ENCODE results near the gene EFCAB11.

DNA sequence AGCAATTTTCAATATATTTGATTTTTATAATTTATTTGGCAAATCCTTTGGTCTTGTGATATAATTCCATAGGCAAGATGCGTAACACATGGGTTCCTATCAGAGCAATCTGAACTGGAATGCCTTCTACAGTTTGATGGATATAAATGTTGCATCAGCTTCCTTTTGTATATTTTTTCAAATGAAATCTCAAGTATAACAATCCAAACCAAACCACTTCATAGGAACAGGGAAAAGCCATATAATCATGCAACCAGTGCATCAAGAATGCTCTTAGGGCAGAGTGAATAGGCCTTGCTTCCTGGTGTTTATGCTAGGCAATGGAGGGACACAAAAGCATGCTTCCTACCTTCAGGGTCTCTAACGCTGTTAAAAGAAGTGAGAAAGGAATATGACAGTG is 34.5 kb downstream of the EFCAB11 start:
- TF ChIP-seq, protein P1, sequence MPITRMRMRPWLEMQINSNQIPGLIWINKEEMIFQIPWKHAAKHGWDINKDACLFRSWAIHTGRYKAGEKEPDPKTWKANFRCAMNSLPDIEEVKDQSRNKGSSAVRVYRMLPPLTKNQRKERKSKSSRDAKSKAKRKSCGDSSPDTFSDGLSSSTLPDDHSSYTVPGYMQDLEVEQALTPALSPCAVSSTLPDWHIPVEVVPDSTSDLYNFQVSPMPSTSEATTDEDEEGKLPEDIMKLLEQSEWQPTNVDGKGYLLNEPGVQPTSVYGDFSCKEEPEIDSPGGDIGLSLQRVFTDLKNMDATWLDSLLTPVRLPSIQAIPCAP (CRISPR knock-in tag; IDR thresholded peaks at IDR 0.05; ENCODE audit: borderline replicate concordance), result no peak
- TF ChIP-seq ELF1 (tag; IDR thresholded peaks at IDR 0.05) (no peak), JUN (IDR thresholded peaks at IDR 0.05; ENCODE audit: borderline replicate concordance, low read depth, low read length) (no peak), JUN (CRISPR knock-in tag; IDR thresholded peaks at IDR 0.05; ENCODE audit: borderline replicate concordance) (no peak)
- TF ChIP-seq, protein P2, sequence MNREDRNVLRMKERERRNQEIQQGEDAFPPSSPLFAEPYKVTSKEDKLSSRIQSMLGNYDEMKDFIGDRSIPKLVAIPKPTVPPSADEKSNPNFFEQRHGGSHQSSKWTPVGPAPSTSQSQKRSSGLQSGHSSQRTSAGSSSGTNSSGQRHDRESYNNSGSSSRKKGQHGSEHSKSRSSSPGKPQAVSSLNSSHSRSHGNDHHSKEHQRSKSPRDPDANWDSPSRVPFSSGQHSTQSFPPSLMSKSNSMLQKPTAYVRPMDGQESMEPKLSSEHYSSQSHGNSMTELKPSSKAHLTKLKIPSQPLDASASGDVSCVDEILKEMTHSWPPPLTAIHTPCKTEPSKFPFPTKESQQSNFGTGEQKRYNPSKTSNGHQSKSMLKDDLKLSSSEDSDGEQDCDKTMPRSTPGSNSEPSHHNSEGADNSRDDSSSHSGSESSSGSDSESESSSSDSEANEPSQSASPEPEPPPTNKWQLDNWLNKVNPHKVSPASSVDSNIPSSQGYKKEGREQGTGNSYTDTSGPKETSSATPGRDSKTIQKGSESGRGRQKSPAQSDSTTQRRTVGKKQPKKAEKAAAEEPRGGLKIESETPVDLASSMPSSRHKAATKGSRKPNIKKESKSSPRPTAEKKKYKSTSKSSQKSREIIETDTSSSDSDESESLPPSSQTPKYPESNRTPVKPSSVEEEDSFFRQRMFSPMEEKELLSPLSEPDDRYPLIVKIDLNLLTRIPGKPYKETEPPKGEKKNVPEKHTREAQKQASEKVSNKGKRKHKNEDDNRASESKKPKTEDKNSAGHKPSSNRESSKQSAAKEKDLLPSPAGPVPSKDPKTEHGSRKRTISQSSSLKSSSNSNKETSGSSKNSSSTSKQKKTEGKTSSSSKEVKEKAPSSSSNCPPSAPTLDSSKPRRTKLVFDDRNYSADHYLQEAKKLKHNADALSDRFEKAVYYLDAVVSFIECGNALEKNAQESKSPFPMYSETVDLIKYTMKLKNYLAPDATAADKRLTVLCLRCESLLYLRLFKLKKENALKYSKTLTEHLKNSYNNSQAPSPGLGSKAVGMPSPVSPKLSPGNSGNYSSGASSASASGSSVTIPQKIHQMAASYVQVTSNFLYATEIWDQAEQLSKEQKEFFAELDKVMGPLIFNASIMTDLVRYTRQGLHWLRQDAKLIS (CRISPR knock-in tag; IDR thresholded peaks at IDR 0.05), result no peak
